GM04503 (cell line): Measurements from ENCODE around the gene MICU1.
"Not testable (repeated sequence)": the region's sequence is repeated elsewhere in the genome, so short reads cannot be mapped to it uniquely, and the experiment has no call there.

Source experiments
- DNase-seq: peaks from one replicate; pipeline ENCODE4 v3.0.0-alpha.2; 2012; ENCODE audit warnings: low read depth

The MICU1 gene

DNA sequence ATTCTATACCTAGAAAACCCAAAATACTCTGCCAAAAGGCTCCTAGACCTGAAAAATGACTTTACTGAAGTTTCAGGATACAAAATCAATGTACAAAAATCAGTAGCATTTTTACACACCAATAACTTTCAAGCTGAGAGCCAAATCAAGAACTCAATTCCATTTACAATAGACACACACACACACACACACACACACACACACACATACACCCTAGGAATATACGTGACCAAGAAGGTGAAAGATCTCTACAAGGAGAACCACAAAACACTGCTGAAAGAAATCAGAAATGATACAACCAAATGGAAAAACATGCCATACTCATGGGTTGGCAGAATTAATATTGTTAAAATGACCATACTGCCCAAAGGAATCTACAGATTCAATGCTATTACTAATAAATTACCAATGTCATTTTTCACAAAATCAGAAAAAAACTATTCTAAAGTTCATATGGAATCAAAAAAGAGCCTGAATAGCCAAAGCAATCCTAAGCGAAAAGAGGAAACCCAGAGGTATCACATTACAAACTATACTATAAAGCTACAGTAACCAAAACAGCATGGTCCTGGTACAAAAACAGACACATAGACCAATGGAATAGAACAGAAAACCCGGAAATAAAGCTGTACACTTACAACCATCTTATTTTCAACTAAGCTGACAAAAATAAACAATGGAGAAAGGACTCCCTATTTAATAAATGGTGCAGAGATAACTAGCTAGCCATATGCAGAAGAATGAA, 122.0 kb downstream of the MICU1 start:
- no peak for DNase-seq

GRCh38 chr10:72503241-72503640, 122.6 kb downstream of the MICU1 start:
- DNase-seq: peak; percentile 78

DNA sequence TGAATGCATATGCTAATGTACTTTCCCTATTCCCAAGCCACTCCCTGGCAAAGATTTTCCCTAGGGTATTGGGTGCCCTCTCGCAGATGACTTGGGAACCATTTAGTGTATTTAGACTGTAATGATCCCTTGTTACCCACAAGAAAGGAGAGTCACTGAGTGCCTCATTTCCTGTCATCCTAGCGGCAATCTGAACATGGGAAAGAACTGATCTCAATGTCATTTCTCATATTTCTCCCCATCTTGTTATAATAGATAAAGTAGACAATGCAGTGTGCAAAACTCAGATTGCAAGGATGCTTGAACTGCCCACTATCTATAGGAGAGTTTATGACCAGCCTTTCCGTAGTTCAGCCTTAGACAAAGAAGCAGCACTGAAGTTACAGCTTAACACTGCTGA, 123.3 kb downstream of the MICU1 start:
- DNase-seq: no peak

GRCh38 chr10:72499701-72500100, 126.2 kb downstream of the MICU1 start:
- DNase-seq: no peak

DNA sequence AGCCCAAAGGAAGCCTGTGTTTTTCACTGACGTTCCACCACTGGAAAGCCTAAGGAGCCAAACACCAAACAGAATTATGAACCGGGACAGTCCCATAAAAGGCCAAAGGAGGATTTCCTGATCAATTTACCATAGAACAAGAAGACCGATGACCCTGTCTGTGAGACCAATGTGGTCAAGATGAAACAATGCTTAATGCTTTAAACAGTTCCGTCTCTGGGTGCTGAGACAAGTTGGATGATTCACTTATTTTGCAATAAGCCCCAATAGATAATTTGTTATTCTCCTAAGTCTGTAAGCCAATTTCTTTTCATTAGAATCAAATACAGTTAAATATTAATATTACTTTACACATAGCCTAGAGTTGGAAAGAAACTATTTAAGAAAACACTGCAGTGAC, 134.9 kb downstream of the MICU1 start:
- no peak for DNase-seq

GRCh38 chr10:72487521-72487920, 138.4 kb downstream of the MICU1 start:
- DNase-seq: no peak

GRCh38 chr10:72487116-72487515, 138.8 kb downstream of the MICU1 start:
- DNase-seq: no peak

- no peak for DNase-seq
These were observed 140.2 kb downstream of the MICU1 start for GRCh38 chr10:72485701-72486100.

DNA sequence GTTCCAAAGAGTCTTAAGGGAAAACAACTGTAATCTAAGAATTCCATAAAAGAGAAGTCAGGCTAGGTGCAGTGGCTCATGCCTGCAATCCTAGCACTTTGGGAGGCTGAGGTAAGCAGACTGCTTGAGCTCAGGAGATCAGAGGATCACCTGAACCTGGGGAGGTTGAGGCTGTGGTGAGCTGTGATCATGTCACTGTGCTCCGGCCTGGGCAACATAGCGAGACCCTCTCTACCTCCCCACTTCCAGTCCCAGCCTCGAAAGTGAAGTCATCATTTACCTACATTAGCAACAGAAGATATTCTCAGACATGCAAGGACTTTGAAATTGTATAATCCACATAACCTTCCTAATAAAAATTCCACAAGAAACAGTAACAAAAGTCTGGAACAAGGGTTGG, 141.4 kb downstream of the MICU1 start:
- no peak for DNase-seq

DNA sequence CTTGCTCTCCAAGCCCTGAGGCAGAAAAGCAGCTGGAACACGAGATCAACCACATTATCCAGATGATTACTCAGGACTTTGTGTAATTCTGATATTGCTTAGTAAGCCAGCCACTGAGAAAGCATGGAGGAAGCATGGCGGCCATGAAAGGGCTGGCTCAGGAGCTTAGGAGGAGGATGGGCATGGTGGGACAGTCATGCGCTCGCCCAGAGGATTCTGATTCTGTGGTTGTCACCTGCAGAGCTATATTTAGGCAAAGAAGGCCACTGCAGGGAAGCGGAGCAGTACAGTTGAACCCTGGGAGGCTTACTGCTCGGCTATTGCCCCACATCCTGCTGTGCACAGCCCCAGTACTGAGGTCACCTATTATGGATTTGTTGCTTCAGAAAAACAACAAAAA, 142.4 kb downstream of the MICU1 start:
- DNase-seq: no peak

DNA sequence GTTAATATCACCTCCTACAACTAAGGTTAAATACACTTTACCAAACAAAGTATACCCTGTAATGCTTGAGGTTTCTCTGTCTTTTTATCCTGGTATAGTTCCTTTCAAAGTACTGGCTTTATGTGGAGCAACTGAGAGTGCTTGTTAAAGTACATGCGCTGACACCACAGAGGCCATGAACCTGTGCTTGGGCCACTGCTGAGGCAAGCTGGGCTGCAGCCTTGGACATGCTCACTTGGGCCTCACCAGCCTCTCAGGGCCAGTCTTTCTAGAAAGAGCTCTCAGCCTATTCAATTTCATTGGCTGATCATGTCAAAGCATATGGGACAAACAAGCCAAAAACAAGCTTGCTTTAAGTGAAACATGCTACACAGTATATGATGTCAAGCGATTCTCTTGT, 145.0 kb downstream of the MICU1 start:
- no peak for DNase-seq

DNA sequence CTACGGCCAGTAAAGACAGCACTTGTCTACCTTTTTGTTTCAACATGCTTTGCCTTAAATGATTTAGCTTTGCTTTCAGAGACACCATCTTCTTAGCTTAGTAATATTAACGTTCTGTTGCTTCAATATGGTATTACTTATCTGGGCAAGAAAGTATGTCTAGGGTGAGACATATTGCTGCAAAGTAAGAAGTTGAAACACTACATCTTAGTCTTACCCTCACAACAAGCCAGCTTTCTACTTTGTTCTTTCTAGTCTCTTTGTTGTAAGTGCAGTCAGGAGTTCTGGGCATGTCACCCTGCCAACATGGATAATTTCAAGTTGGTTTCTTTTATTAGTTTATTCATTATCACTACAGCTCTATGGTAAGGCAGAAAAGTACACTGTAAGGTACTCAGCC, 148.4 kb downstream of the MICU1 start:
- DNase-seq: no peak

- no peak for DNase-seq
These were observed 153.6 kb downstream of the MICU1 start for GRCh38 chr10:72472306-72472705.

GRCh38 chr10:72470666-72471065, 155.2 kb downstream of the MICU1 start:
- DNase-seq: no peak

- DNase-seq: not testable (repeated sequence)
These were observed 158.8 kb downstream of the MICU1 start for GRCh38 chr10:72467064-72467463.

GRCh38 chr10:72466018-72466417, 159.9 kb downstream of the MICU1 start:
- no peak for DNase-seq

DNA sequence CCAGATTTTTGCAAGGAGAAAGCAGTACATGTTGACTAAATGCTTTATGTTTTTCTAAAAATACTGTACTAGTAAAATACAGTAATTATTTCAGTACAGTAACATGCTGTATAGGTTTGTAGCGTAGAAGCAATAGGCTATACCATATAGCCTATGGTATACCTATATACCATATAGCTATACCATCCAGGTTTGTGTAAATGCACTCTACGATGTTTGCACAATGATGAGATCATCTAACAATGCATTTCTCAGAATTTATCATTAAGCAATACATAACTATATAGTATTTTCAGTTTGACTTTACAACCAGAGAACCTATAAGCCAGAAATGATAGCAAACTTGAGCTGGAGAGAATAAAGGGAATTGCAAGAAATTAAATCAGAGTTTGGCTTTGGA, 161.4 kb downstream of the MICU1 start:
- DNase-seq: no peak

DNA sequence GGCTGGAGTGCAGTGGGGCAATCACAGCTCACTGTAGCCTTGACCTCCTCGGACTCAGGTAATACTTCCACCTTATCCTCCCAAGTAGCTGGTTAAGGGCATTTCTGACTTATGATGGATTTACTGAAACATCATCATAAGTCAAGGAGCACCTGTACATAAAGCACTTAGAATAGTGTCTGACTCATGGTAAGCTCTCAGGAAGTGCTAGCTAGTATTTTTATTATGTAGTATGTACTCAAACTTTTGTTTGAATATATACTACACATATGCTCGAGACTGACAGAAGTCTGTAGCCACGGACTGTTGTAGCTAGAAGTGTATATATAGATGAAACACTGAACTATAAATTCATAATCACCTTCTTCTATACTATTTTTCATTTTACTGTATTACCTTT, 163.6 kb downstream of the MICU1 start:
- DNase-seq: no peak

- DNase-seq: no peak
These were observed 164.8 kb downstream of the MICU1 start for GRCh38 chr10:72461085-72461484.

GRCh38 chr10:72460284-72460876, 165.5 kb downstream of the MICU1 start:
- DNase-seq: no peak

DNA sequence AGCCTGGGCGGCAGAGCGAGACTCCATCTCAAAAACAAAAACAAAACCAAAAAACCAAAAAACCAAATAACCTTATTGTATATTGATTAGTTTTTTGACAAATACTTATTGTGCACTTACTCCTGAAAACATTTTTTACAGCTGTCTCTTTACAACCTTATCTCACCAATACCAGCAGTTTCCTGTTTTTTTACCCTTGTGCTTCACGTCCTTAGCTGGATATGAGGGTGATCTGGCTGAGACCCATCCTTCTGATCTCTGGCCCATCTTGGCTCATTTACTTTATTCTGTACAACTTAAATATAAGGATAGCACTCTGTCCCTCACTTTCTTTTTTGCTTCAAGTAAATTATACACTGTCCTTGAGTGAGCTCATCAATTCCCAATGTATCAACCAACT, 166.6 kb downstream of the MICU1 start:
- no peak for DNase-seq

DNA sequence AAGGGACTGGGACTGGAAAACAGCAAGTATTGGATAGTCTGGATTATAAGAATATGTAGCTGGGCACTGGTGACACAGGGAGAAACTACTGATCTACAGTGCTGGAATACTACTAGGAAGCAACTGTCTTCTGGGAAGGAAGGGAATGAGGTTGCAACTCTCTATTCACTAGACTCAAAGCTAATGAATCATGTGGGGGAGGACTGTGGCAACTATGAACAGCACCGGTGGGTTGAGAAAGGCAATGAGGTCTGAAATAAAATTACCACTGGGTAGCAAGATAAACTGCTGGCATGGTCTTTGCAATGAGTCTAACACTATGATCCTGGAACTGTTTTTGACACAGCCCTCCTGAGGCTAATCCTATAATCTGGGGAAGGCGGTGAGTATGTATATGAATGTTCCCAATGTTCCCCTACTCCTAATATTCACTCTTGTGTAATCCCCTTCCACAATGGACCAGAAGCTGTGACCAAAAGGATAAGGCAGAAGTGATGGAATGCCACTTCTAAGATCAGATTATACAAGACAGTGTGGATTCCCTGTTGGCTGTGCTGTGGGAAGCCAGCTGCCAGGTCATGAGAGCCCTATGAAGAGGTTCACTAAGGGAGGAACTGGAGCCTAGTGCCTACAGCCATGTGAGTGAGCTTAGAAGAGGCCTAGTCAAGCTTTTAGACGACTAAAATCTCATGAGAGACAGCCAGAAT, 169.8 kb downstream of the MICU1 start:
- no peak for DNase-seq

DNA sequence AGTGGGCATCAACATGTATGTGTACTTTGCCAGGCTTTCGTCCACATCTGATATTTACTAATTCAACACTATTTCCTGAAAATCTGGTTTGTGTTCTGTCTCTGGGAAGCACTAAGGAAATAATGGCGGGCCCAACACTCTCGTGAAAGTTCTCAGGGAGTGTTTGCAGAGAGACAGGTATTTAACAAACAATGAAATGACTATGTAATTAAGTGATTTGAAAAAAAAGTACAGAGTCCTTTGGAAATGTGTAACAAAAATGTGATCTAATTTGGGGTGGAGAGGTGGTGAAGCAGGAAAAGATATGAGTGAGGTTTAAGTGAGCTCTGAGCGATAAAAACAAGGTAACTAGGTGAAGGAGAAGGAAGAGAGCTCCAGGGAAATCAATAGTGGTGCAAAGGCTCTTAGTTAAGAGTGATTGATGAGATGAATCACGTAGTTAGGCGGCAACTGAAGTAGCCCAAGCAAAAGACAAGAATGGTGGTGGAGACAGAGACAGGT, 175.9 kb downstream of the MICU1 start:
- no peak for DNase-seq
